Mesothelial cell of epicardium (in vitro differentiated cells): Measurements from ENCODE around the gene UCP2. TPM values are rescaled to one million over a fixed set of nuclear protein-coding genes. Genes with fewer than 3 reads are reported as not detected.

ENCODE experiments used
- DNase-seq, 2 experiments: peaks; one replicate each; pipeline ENCODE4 v3.0.0; 2021; ENCODE audit warnings: low spot score in 2 of 2; ENCODE audit not compliant: unreplicated experiment in 2 of 2
- H3K27ac Mint-ChIP-seq: 2 replicates; pipeline ENCODE4 v1.8.0; 2021; ENCODE audit warnings: mixed read lengths
- H3K27me3 Mint-ChIP-seq: 2 replicates; pipeline ENCODE4 v1.8.0; 2021; ENCODE audit warnings: low read depth, mixed read lengths
- H3K36me3 Mint-ChIP-seq: 2 replicates; pipeline ENCODE4 v1.8.0; 2021; ENCODE audit warnings: mixed read lengths
- H3K4me1 Mint-ChIP-seq: 2 replicates; pipeline ENCODE4 v1.8.0; 2021; ENCODE audit warnings: mixed read lengths
- H3K4me3 Mint-ChIP-seq: 2 replicates; pipeline ENCODE4 v1.8.0; 2021; ENCODE audit warnings: mild to moderate bottlenecking, moderate library complexity, mixed read lengths
- H3K9me3 Mint-ChIP-seq: 2 replicates; pipeline ENCODE4 v1.8.0; 2021; ENCODE audit warnings: mixed read lengths
- total RNA-seq: library from RNA; stranded (reverse); gene quantifications from 3 replicates; pipeline ENCODE4 v1.2.1, GENCODE V29; 2021
- TF ChIP-seq, protein P1 (sequence below): fragments of 200-600 bp; sonication (generic); IDR thresholded peaks from one replicate; pipeline ENCODE4 v1.5.0; 2021; ENCODE audit warnings: antibody characterized with exemption; ENCODE audit not compliant: unreplicated experiment

Gene UCP2, protein sequence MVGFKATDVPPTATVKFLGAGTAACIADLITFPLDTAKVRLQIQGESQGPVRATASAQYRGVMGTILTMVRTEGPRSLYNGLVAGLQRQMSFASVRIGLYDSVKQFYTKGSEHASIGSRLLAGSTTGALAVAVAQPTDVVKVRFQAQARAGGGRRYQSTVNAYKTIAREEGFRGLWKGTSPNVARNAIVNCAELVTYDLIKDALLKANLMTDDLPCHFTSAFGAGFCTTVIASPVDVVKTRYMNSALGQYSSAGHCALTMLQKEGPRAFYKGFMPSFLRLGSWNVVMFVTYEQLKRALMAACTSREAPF
- total RNA-seq, result 27.1 to 31.5 TPM (median 27.7 TPM) in 3 replicates

DNA sequence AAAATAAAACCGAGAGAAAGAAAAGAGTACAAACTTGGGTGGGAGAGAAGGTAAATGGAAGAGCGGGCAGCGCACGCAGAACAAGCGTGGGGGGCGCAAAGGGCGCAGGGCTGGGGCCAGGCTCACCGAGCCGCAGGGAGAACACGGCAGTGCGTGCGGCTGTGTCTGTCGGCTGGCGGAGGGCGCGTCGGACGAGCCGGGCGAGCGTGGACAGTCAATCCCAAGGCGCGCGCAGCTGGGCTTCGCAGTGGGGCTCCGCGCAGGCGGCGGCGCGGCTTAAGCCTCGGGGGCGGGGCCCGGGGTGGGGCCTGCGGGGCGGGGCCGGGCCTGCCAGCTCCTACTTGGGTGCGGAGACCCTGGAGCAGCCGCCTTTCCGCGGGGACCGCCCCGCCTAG, at the start of gene UCP2:
Gene UCP2, minus strand, starts transcription at position 249 of the 395 bp plus-strand sequence. CDS start 4,465 bp downstream, outside the sequence.
- TF ChIP-seq, protein P1, sequence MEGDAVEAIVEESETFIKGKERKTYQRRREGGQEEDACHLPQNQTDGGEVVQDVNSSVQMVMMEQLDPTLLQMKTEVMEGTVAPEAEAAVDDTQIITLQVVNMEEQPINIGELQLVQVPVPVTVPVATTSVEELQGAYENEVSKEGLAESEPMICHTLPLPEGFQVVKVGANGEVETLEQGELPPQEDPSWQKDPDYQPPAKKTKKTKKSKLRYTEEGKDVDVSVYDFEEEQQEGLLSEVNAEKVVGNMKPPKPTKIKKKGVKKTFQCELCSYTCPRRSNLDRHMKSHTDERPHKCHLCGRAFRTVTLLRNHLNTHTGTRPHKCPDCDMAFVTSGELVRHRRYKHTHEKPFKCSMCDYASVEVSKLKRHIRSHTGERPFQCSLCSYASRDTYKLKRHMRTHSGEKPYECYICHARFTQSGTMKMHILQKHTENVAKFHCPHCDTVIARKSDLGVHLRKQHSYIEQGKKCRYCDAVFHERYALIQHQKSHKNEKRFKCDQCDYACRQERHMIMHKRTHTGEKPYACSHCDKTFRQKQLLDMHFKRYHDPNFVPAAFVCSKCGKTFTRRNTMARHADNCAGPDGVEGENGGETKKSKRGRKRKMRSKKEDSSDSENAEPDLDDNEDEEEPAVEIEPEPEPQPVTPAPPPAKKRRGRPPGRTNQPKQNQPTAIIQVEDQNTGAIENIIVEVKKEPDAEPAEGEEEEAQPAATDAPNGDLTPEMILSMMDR, result no peak
- H3K4me1 Mint-ChIP-seq, result peaks cover 25% of the 10 kb centered on the region
- peak; percentile 70 to 75 for DNase-seq
- no peaks in the 10 kb centered on the region for H3K9me3 Mint-ChIP-seq
- H3K27ac Mint-ChIP-seq, result peak within 1 kb of the TSS; percentile 95
- H3K27me3 Mint-ChIP-seq, result peaks cover 9% of the 10 kb centered on the region
- H3K36me3 Mint-ChIP-seq, result peaks cover 5% of the 10 kb centered on the region
- H3K4me3 Mint-ChIP-seq, result peak within 1 kb of the TSS; percentile 82

DNA sequence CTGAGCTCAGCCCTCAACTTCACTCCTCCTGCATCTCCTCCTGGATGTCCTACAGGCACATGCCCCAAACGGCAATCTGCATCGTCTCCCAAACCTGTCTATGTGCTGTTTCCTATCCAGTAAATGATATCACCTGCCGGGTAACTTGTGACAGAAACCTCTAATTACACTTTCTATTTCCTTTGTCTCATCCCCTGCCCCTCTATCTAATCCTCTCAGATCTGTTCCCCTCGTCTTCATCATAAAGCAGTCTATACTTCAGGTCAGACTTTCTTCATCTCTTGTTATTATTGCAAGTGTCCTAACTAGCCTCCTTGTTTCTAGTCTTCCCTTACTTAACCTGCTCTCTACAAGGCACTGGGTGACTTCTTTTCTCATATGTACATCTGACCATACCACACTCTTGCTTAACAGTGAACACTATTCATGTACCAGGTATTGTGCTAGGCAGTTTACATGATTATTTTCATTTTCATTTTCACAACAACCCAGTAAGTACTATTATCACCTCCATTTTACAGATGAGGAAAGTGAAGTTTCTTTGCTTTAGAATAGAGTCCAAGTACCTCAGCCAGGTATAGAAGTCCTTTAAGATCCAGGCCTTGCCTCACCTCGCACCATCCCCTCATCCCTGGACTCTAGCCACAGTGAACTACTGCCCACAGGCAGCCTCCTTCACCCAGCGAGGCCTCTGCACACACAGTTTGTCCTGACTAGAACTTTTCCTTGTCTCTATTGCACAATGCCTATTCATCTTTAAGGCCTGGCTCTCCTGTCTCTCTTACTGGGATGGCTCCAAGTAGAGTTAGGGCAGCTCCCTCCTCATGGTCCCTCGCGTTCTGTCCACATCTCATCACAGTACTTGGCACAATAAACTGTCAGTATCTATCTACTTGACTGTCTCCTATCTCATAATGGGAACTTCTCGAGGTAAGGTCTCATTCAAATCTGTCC, 48.4 kb upstream of the UCP2 start:
- TF ChIP-seq, protein P1, result no peak
- no peak for DNase-seq
- H3K4me1 Mint-ChIP-seq, result no peaks in the 10 kb centered on the region
- no peak overlapping the region for H3K4me3 Mint-ChIP-seq
- H3K36me3 Mint-ChIP-seq, result peaks cover 20% of the 10 kb centered on the region
- H3K27ac Mint-ChIP-seq, result no peak overlapping the region
- H3K27me3 Mint-ChIP-seq, result no peaks in the 10 kb centered on the region
- H3K9me3 Mint-ChIP-seq, result no peaks in the 10 kb centered on the region

DNA sequence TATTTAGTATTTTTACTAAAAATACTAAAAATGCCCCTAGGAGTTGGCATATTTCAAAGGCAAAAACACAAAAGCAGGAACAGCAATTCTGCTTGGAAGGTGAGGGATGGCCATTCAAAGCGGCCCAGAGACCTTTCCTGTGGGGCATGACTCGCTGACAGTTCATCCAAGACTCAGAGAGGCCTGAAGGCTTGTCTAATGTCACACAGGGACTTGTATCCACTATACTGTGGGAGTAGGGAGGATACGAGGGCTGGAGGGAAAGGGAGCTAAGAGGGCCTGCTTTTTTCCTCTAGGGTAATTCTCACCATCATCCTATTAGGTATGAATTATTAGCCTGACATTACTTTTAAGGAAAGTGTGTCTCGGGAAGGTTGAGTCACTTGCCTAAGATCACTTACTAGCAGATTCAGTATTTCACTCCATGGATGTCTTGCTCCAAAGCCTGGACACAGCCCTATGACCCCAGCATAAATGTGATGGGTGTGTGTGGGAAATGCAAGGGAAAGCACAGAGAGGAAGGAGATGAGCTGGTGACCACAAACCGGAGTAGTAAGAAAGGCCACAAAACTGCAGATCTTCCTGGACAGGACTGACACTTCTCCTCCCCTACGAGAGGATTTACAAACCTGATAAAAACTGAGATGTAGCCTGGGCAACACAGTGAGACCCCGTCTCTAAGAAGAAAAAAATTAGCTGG, 43.0 kb upstream of the UCP2 start:
- no peaks in the 10 kb centered on the region for H3K9me3 Mint-ChIP-seq
- H3K36me3 Mint-ChIP-seq, result peaks cover 15% of the 10 kb centered on the region
- no peak overlapping the region for H3K4me3 Mint-ChIP-seq
- no peaks in the 10 kb centered on the region for H3K27me3 Mint-ChIP-seq
- H3K4me1 Mint-ChIP-seq, result no peaks in the 10 kb centered on the region
- TF ChIP-seq, protein P1, result no peak
- no peak for DNase-seq
- H3K27ac Mint-ChIP-seq, result no peak overlapping the region

DNA sequence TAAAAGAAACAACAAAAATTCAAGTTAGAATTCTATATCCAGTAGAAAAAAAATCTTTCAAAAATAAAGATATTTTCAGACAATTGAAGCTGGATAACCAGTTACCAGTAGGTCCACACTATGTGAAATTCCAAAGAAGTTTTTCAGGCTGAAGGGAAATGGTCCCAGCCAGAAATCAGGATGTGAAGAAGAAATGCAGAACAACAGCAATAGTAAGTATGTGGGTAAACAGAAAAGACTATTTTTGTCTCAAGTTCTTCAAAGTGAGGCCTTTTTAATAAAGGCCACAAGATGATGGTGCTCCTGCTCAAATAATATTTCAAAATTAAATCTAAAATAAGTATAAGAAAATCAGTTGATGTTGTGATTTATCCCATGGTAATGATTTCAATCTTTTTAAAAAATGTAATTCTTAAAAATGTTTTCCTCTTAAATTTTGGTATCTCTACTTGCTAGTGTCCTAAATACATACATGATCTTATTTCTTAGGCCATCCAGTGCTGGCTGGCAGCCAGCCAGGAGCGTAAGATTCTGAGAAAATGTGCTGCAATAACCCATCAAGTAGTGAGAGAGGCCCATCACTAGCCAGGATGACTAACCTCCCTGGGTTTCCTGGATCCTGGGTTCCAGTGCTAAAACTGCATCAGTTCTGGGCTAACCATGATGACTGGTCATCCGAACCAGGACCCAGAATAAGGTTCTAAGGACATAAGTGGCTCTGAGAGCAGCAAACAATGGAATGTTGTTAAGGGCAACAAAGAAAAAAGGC, 41.8 kb upstream of the UCP2 start:
- Mint-ChIP-seq H3K36me3 (peaks cover 15% of the 10 kb centered on the region), H3K4me3 (no peak overlapping the region), H3K27me3 (no peaks in the 10 kb centered on the region), H3K27ac (no peak overlapping the region), H3K4me1 (no peaks in the 10 kb centered on the region), H3K9me3 (no peaks in the 10 kb centered on the region)
- no peak for DNase-seq
- TF ChIP-seq, protein P1, result no peak

DNA sequence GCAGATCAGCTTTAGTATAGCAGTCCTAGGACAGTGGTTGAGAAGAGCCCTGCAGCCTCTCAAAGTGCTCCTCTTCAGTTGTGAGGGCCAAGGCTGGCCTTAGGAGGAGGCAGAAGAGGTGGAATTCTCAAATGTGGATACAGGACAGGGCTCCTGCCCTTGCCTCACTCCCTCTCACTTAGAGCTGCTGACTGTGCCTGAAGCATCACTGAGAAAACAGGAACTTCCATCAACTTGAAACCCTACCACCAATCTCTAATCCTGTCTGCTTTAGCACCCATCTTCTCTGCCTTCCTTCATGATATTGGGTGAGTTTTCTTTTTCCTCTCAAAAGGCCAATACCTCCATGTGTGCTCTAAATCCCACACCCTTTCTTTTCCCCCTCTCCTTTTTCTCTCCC, 40.6 kb upstream of the UCP2 start:
- TF ChIP-seq, protein P1, result no peak
- Mint-ChIP-seq H3K36me3 (peaks cover 13% of the 10 kb centered on the region), H3K27me3 (no peaks in the 10 kb centered on the region), H3K4me3 (no peak overlapping the region), H3K4me1 (no peaks in the 10 kb centered on the region), H3K27ac (no peak overlapping the region), H3K9me3 (no peaks in the 10 kb centered on the region)
- DNase-seq, result no peak
